Measurements from ENCODE around the gene PRKCQ. TPM values are rescaled to one million over a fixed set of nuclear protein-coding genes. Genes with fewer than 3 reads are reported as not detected.

PRKCQ gene
- total and polyA plus RNA-seq, 2 of the 13 experiments (the other 11 are each of a cell fraction or from before 2014, with no cell fraction given) = 0.13 to 0.35 TPM

- no peak for TF ChIP-seq ZNF264 (CRISPR knock-in tag; IDR thresholded peaks at IDR 0.05)
- no peak for TF ChIP-seq ZC3H13 (CRISPR knock-in tag; IDR thresholded peaks at IDR 0.05)
- no peak for TF ChIP-seq DNMT1 (CRISPR knock-in tag; IDR thresholded peaks at IDR 0.05)
- peak; percentile 44; the same call in 1 of the 2 replicates for TF ChIP-seq KDM5B (CRISPR knock-in tag; IDR thresholded peaks at IDR 0.05; ENCODE audit: borderline replicate concordance)
- no peak for TF ChIP-seq ZNF44 (CRISPR knock-in tag; IDR thresholded peaks at IDR 0.05)
- TF ChIP-seq, protein P1, sequence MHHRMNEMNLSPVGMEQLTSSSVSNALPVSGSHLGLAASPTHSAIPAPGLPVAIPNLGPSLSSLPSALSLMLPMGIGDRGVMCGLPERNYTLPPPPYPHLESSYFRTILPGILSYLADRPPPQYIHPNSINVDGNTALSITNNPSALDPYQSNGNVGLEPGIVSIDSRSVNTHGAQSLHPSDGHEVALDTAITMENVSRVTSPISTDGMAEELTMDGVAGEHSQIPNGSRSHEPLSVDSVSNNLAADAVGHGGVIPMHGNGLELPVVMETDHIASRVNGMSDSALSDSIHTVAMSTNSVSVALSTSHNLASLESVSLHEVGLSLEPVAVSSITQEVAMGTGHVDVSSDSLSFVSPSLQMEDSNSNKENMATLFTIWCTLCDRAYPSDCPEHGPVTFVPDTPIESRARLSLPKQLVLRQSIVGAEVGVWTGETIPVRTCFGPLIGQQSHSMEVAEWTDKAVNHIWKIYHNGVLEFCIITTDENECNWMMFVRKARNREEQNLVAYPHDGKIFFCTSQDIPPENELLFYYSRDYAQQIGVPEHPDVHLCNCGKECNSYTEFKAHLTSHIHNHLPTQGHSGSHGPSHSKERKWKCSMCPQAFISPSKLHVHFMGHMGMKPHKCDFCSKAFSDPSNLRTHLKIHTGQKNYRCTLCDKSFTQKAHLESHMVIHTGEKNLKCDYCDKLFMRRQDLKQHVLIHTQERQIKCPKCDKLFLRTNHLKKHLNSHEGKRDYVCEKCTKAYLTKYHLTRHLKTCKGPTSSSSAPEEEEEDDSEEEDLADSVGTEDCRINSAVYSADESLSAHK (CRISPR knock-in tag; IDR thresholded peaks at IDR 0.05; ENCODE audit: borderline replicate concordance) = no peak
- TF ChIP-seq SYNCRIP (IDR thresholded peaks at IDR 0.05; ENCODE audit: insufficient read depth, low read depth, low read length) = no peak
- TF ChIP-seq HOMEZ (CRISPR knock-in tag; IDR thresholded peaks at IDR 0.05; ENCODE audit: low read depth) = no peak
- no peak for TF ChIP-seq PCBP1 (IDR thresholded peaks at IDR 0.05; ENCODE audit: borderline replicate concordance, low read depth, low read length)
- no peak for TF ChIP-seq ZNF776 (CRISPR knock-in tag; IDR thresholded peaks at IDR 0.05)
- TF ChIP-seq ZNF101 (CRISPR knock-in tag; IDR thresholded peaks at IDR 0.05; ENCODE audit: borderline replicate concordance, low read depth) = no peak
- TF ChIP-seq ZNF331 (CRISPR knock-in tag; IDR thresholded peaks at IDR 0.05) = peak; percentile 29; the same call in 1 of the 2 replicates
- TF ChIP-seq SRSF4 (IDR thresholded peaks at IDR 0.05; ENCODE audit: low read depth, low read length, poor library complexity, severe bottlenecking) = no peak
- TF ChIP-seq, protein P2, sequence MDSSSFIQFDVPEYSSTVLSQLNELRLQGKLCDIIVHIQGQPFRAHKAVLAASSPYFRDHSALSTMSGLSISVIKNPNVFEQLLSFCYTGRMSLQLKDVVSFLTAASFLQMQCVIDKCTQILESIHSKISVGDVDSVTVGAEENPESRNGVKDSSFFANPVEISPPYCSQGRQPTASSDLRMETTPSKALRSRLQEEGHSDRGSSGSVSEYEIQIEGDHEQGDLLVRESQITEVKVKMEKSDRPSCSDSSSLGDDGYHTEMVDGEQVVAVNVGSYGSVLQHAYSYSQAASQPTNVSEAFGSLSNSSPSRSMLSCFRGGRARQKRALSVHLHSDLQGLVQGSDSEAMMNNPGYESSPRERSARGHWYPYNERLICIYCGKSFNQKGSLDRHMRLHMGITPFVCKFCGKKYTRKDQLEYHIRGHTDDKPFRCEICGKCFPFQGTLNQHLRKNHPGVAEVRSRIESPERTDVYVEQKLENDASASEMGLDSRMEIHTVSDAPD (CRISPR knock-in tag; IDR thresholded peaks at IDR 0.05) = no peak
- TF ChIP-seq ZNF512B (CRISPR knock-in tag; IDR thresholded peaks at IDR 0.05; ENCODE audit: borderline replicate concordance) = no peak
- TF ChIP-seq, protein P3, sequence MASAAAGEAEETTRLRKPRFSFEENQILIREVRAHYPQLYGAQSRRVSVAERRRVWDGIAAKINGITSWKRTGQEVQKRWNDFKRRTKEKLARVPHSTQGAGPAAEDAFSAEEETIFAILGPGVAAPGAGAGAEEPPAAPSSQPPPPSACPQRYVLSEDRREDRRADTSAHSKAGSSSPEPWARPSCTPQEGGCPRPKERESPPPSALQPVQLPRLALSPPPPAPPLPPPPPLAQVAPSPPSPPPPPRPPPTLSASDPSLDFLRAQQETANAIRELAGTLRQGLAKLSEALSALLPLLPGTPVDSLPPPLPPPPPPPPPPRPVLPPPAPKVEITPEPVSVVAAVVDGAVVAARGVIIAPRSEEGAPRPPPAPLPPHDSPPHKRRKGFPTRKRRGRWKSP (CRISPR knock-in tag; IDR thresholded peaks at IDR 0.05) = peak; percentile 73; the same call in 1 of the 2 replicates
- TF ChIP-seq, protein P4, sequence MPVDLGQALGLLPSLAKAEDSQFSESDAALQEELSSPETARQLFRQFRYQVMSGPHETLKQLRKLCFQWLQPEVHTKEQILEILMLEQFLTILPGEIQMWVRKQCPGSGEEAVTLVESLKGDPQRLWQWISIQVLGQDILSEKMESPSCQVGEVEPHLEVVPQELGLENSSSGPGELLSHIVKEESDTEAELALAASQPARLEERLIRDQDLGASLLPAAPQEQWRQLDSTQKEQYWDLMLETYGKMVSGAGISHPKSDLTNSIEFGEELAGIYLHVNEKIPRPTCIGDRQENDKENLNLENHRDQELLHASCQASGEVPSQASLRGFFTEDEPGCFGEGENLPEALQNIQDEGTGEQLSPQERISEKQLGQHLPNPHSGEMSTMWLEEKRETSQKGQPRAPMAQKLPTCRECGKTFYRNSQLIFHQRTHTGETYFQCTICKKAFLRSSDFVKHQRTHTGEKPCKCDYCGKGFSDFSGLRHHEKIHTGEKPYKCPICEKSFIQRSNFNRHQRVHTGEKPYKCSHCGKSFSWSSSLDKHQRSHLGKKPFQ (CRISPR knock-in tag; IDR thresholded peaks at IDR 0.05; ENCODE audit: insufficient replicate concordance) = no peak
Measured at GRCh38 chr10:6580279-6581029, 378 bp upstream of the PRKCQ start (continued).

Data from HepG2 (cell line).